A204.1 (cell line): ENCODE data around the gene CDC42BPA.
"Not testable (repeated sequence)": the region's sequence is repeated elsewhere in the genome, so short reads cannot be mapped to it uniquely, and the experiment has no call there.

Source experiments
- FAIRE-seq: peaks from 2 replicates; lab custom pipeline; 2012; peaks lifted over from hg19 to GRCh38; lab: Jason Lieb, UNC

The CDC42BPA gene

DNA sequence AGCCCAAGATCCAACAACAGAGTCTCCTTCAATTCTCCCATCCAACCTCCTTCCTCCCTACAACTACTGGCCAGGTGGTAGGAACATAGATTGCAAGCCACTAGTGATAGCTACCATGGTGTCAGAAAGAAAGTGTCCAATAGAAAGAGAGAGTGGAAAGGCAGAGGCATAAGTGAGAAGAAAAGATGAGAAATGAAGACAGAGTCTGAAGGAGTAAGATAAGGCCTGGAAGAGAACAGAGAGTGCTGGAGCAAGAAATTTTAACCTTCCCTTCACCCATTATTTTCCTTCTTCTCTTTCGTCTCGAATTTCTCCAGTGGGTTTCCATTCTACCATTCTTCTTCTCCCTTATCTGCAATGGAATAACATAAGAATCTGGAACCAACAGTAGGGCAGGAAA, 57.9 kb downstream of the CDC42BPA start:
- no peak for FAIRE-seq

- no peak for FAIRE-seq
Measured at GRCh38 chr1:227257964-227258363, 60.3 kb downstream of the CDC42BPA start.

DNA sequence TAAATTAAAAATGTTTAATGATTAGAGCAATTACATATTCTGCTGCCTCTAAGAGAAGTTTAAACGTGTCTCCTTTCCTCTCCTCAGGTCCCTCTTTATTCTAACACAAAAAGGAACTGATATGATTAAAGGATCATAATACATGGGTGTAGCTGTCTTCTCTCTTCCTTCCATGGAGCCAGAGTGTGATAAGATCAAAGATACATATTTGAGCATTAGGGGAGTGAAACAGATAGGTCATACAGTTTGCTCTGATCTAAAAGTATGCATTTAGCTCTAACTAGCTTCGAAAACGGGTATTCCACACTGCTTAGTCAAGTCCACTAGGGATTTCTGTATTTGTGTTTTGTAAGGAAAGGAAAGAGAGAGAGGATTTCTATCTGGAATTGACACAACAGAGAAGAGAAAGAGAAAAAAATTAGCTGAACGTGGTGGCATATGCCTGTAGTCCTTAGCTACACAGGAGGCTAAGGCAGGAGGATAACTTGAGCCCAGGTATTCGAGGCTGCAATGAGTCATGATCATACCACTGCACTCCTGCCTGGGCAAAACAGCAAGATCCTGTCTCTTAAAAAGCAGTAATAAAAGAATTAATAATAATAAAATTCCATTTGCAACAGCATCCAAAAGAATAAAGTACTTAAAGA, 63.1 kb downstream of the CDC42BPA start:
- FAIRE-seq = no peak

- FAIRE-seq = no peak
Measured at GRCh38 chr1:227253065-227253464, 65.2 kb downstream of the CDC42BPA start.

DNA sequence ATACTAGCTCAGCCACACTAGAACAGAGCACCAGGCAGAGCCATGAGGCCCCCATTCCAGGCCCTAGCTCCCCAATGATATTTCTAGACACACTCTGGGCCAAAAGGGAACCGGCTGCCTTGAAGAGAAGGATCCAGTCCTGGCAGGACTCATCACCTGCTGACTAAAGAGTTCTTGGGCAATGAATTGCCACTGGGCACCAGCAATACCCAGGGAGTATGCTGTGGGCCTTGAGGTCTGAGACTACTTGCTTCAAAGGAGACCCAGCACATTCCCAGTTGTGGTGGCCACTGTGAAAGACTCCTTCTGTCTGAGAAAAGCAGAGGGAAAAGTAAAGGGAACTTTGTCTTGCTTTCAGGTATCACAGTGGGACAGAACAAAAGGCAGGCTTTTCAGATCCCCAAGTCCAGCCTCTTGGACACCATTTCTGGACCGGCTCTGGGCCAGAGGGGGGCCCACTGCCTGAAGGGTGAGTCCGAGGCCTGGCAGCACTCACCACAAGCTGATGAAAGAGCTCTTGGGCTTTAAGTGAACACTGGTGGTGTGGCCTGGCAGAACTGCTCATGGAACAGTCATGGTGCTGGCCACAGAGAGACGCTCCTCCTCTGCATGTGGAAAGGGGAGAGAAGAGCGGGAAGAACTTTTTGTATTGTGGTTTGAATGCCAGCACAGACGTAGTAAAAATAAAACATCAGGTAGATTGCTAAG, 72.5 kb downstream of the CDC42BPA start:
- no peak for FAIRE-seq

DNA sequence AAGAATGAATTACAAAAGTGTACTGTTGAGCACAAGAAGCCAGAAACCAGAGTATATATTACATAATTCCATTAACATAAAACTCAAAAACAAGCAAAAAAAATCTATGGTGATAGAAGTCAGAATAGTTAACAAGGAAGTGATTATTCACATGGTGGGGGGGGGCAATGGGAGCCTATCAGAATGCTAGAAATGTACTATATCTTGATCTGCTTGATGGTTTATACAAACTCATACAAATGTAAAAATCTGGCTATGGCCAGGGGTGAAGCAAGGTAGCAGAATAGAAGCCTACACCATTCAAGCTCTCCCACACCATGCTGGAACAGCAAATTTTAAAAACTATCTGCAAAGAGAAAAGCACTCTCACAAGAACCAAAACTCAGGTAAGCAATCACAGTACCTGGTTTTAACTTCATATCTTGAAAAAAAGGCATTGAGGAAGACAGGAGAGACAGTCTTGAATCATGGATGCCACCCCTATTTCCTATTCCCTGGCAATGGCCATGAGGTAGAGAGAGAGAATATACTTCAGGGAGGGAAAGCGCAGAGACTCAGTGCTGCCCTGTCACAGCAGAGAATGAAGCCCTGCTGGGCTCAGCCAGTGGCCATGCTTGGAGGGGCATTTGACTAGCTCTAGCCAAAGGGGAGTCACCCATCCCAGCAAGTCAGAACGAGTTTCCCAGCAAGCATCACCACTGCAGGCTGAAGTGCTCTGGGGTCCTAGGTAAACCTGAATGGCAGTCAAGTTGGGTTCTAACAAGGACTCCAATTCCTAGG, 73.8 kb downstream of the CDC42BPA start:
- FAIRE-seq = no peak

- FAIRE-seq = peak; percentile 47
Measured at GRCh38 chr1:227242811-227243682, 75.2 kb downstream of the CDC42BPA start.

DNA sequence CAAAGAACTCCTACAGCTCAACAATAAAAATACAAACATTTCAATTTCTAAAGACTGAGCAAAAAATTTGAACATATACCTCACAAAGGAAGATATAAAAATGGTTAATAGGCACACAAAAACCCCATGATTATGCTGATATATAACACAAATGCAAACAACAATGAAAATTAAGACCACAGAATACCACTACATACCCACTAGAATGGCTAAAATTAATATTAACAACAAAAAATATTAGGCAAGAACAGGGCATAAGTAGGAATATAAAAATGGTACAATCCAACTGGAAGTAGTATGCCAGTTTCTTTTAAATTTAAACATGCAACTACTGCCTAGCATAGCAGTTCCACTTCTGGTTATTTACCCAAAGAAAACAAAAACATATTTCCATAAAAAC, 77.3 kb downstream of the CDC42BPA start:
- FAIRE-seq = peak; percentile 11

- peak; percentile 83 for FAIRE-seq
Measured at GRCh38 chr1:227234998-227235405, 83.3 kb downstream of the CDC42BPA start.

- FAIRE-seq = not testable (repeated sequence)
Measured at GRCh38 chr1:227231128-227231527, 87.2 kb downstream of the CDC42BPA start.

DNA sequence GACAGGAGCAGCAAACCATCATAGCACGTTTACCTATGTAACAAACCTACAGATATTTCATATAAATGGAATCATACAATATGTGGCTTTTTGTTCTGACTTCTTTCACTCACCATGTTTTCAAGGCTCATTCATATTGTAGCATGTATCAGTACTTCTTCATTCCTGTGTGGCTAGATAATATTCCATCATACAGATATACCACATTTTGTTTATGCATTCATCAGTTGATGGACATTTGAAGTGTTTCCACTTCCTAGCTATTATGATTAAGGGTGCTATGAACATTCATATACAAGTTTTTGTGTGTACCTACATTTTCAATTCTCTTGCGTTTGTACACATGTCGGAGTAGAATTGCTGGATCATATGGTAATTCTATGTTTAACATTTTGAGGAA, 90.1 kb downstream of the CDC42BPA start:
- FAIRE-seq = no peak

DNA sequence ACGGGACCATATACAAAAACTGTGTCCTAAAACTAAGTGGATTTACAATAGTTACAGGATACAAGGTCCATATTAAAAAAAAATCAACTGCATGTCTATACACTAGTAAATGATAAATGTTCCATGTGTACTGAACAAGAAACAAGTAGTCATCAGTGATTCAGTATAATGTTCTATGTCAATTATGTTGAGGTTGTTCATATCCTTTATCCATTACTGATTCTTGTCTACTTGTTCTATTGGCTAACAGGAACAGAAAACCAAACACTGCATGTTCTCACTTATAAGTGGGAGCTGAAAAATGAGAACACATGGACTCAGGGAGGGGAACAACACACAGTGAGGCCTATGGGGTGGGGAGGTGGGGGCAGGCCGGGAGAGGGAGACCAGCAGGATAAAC, 90.5 kb downstream of the CDC42BPA start:
- no peak for FAIRE-seq

GRCh38 chr1:227225715-227226346, 92.5 kb downstream of the CDC42BPA start:
- FAIRE-seq = no peak

DNA sequence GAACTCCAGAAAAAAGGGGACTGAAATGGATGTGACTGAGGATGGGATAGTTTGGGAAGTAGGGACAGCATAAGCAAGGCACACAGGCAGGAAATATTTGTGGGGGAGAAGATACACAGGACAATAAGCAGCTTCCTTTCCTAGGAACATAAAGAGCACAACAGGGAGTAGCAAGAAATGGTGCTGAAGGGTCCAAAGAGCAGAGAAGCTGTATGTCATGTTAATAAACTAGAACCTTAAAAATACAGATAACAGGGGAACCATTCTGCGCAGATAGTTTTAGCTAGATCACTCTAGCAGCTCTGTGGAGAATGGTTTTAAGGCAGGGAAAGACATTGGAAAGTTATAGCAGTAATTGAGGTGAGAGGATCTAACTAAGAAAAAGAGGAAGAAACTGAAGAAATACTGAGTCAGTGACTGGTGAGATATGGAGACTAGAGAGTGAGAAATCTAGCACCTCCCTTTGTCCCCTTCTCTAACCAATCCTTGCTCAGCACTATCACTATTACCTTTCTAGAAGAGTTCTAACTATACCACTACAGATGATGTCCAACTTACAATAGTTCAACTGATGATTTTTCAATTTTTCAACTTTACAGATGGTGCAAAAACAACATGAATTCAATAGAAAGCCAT, 95.0 kb downstream of the CDC42BPA start:
- no peak for FAIRE-seq

GRCh38 chr1:227219715-227220292, 98.5 kb downstream of the CDC42BPA start:
- FAIRE-seq = no peak

DNA sequence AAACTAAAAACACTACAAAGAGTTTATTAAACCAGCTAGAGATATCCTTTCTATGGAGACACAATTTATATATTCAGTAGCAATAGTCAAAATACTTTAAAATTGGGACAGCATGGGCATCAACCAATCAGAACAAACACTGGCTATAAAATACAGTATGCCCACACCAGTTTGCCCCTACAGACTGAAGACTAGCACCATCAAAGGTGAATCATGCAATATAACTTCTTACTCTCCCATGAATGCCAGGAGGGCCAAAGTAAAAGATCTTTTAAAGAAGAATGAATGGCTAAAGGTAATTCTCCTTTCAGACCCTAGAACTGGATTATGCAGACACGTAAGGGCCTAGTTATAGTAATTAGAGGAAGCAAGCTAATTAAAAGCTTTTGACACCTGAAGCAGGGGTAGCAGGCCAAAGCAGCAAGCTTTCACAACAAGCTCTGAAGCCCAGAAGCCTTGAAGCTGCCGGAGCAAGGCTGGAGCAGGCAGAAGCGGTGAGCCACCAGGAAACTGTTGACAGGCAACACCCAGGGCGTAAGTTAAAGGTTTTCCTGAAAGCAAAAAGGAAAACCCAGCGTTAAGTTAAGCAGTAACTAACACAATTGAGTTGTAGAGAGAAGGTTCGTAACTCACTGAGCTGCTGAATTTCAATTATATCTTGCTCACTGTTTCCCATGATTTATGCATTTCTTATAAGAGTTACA, 99.3 kb downstream of the CDC42BPA start:
- FAIRE-seq = no peak

GRCh38 chr1:227215863-227216510, 102.3 kb downstream of the CDC42BPA start:
- peak; percentile 61 for FAIRE-seq

GRCh38 chr1:227214207-227214606, 104.1 kb downstream of the CDC42BPA start:
- peak; percentile 34 for FAIRE-seq

DNA sequence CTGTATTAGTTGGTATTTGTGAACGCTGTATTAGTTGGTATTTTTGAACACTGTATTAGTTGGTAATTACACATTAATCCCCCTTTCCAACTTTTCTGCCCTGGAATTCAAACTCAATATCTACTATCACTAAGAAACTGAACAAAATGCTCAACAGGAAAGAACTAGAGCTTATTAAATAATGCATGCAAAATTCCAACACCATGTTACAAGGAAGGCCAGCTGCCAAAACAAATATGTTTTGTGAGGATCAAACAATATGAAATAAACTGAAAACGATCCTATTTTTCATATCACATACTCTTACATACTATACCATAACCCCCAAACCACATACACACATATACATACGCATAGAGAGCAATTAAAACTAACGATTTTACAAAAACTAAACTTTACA, 104.9 kb downstream of the CDC42BPA start:
- FAIRE-seq = no peak

GRCh38 chr1:227212164-227212563, 106.1 kb downstream of the CDC42BPA start:
- no peak for FAIRE-seq
